MG63 (cell line): Measurements from ENCODE around the gene DNAH1. TPM values are rescaled to one million over a fixed set of nuclear protein-coding genes. Genes with fewer than 3 reads are reported as not detected.

Source experiments
- DNase-seq: peaks from one replicate; pipeline ENCODE4 v3.0.0-alpha.2; 2020
- H3K27me3 ChIP-seq: fragments of 250-450 bp; sonication (Bioruptor Pico); 2 replicates; pipeline ENCODE4 v1.5.1; 2020; ENCODE audit warnings: mild to moderate bottlenecking, moderate library complexity
- H3K36me3 ChIP-seq: fragments of 250-450 bp; sonication (Bioruptor Pico); 2 replicates; pipeline ENCODE4 v1.5.1; 2020; ENCODE audit warnings: mild to moderate bottlenecking, moderate library complexity
- H3K4me3 ChIP-seq: fragments of 250-450 bp; sonication (Bioruptor Pico); 2 replicates; pipeline ENCODE4 v1.5.1; 2020; ENCODE audit warnings: mild to moderate bottlenecking, moderate library complexity
- H3K9me3 ChIP-seq: fragments of 250-450 bp; sonication (Bioruptor Pico); 2 replicates; pipeline ENCODE4 v1.5.1; 2020; ENCODE audit warnings: mild to moderate bottlenecking, moderate library complexity
- total RNA-seq: library from RNA; depleted of rRNA; stranded (reverse); fragments of >200 nt; shearing (Covaris generic); gene quantifications from 2 replicates; pipeline ENCODE4 v1.2.3, GENCODE V29; 2014; ENCODE audit warnings: low replicate concordance

DNAH1 gene
- total RNA-seq, 1 experiment from 2014 or later: 0.49 TPM

DNA sequence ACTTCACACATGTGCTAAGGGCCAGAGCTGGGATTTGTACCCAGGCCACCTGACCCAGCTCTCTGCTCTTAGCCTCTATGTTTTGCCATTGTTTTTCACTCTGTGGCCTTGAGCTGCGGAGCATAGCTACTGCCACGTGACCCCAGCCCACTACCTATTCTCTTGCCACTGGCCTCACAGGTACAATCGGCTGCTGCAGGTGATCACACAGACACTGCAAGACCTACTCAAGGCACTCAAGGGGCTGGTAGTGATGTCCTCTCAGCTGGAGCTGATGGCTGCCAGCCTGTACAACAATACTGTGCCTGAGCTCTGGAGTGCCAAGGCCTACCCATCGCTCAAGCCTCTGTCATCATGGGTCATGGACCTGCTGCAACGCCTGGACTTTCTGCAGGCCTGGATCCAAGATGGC, 82.6 kb downstream of the DNAH1 start:
- no peaks in the 10 kb centered on the region for H3K9me3 ChIP-seq
- no peak for DNase-seq
- no peaks in the 10 kb centered on the region for H3K27me3 ChIP-seq
- H3K4me3 ChIP-seq: no peak overlapping the region
- peaks cover 3% of the 10 kb centered on the region; the same call in 1 of the 2 replicates for H3K36me3 ChIP-seq

DNA sequence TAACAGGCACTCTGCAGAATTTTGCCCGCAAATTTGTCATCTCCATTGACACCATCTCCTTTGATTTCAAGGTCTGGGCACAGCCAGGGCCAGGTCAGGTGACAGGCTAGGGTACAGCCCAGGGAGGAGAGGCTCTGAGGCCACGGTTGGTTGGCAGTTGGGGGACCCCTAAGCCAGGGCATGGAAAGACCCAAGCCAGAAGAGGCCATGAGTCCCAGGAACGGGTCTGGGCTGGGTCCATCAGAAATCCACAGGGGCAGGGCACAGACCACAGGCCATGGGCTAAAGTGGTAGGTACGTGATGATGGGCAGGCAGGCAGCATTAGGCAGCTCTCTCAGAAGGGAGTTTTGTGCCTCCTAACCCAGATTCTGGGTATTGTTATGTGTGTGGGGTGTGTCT, 83.0 kb downstream of the DNAH1 start:
- Histone ChIP-seq H3K27me3 (no peaks in the 10 kb centered on the region), H3K9me3 (no peaks in the 10 kb centered on the region), H3K4me3 (no peak overlapping the region), H3K36me3 (peaks cover 3% of the 10 kb centered on the region; the same call in 1 of the 2 replicates)
- DNase-seq: no peak

DNA sequence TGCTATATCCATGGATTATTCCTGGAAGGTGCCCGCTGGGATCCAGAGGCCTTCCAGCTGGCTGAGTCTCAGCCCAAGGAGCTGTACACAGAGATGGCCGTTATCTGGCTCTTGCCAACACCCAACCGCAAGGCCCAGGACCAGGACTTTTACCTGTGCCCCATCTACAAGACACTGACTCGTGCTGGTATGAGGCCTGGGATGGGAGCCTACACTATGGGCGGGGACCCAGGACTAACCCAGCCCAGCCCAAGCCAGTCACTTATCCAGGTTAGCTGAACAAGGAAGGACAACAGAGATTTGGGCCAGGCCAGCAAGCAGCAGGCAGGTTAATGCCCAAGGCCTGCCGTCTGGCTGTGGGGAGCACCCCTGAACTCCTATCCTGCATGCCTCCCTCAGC, 83.5 kb downstream of the DNAH1 start:
- peaks cover 3% of the 10 kb centered on the region; the same call in 1 of the 2 replicates for H3K36me3 ChIP-seq
- H3K4me3 ChIP-seq: no peak overlapping the region
- H3K9me3 ChIP-seq: no peaks in the 10 kb centered on the region
- no peaks in the 10 kb centered on the region for H3K27me3 ChIP-seq
- no peak for DNase-seq

DNA sequence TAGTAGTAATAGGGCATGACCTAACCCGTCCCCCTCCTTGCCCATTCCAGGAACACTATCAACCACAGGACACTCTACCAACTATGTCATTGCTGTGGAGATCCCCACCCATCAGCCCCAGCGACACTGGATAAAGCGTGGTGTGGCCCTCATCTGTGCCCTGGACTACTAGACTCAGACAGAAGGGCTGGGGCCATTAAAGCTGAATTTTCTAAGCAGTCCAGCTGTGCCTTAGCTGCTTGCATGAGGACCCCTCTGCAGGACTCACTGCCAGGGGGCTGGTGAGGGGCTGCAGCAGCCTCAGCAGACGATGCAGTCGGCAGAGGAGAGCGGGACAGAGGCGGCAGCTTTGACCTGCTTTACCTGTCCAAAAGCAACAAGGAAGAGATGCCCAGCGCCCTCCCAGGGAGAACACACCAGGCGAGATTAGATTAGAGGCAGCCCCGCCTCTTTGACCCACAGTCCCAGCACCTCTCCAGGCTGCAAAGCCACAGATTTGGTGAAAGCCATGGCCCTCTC, 84.2 kb downstream of the DNAH1 start:
- no peak for DNase-seq
- Histone ChIP-seq H3K27me3 (no peaks in the 10 kb centered on the region), H3K36me3 (peaks cover 3% of the 10 kb centered on the region; the same call in 1 of the 2 replicates), H3K9me3 (no peaks in the 10 kb centered on the region), H3K4me3 (no peak overlapping the region)

DNA sequence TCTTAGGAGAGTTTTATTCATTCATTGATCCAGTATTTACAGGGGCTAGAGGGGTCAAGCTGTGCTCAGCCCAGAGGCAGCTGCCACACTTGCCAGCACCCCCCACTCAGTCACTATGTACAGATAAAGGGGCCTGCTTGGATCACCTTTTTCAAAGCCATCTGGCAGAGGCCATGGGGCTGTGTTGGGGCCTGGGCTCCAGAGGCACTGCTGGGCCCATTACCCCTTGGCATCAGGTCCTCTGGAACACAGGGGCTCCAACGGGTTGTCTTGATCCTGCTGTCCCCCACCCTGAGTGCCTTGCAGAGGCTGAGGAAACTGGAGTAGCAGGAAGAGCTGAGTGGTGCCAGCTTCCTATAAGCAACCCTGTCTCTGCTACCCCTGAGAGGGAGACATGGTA, 84.9 kb downstream of the DNAH1 start:
- H3K4me3 ChIP-seq: no peak overlapping the region
- no peak for DNase-seq
- H3K27me3 ChIP-seq: no peaks in the 10 kb centered on the region
- H3K36me3 ChIP-seq: peaks cover 4% of the 10 kb centered on the region
- H3K9me3 ChIP-seq: no peaks in the 10 kb centered on the region

DNA sequence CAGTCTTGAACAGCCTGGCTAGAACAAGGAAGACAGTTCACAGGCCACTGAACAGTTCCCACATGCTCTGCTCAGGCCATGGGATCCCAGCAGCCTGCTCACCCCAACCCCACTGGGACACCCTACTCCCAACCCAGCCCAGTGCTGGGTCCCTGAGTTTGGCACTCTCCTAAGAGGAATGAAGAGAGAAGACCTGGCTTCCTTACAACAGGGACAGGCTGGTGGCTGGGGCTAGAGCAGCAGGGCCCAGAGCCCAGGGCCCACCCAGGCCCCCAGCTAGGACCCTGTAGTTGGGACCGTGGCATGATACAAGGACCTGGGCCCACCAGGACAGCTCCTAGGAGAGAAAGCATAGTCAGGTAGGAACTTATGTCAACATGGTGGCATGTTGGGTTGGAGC, 85.4 kb downstream of the DNAH1 start:
- no peak overlapping the region for H3K4me3 ChIP-seq
- H3K27me3 ChIP-seq: no peaks in the 10 kb centered on the region
- no peak for DNase-seq
- peaks cover 7% of the 10 kb centered on the region for H3K36me3 ChIP-seq
- H3K9me3 ChIP-seq: no peaks in the 10 kb centered on the region

DNA sequence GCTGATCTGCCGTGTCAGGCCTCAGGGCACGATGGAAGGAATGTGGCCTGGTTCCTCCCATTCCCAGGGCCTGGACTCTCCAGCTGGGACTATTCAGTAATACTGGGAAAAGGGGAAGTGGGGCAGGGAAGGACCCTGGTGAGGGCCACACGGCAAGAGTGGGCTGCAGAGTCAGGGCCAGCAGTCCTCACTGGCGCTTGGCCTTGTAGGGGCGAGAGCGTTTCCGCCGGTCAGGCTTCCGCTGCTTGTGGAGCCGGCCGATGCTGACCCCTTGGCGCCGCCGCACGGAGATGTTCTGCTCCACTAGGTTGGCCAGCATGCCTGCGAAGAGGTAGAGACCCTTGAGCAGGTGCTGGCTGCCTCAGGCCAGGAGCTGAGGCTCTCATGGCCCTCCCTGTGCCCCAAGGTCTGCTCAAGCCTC, 86.0 kb downstream of the DNAH1 start:
- Histone ChIP-seq H3K36me3 (peaks cover 7% of the 10 kb centered on the region), H3K27me3 (no peaks in the 10 kb centered on the region), H3K4me3 (no peak overlapping the region), H3K9me3 (no peaks in the 10 kb centered on the region)
- no peak for DNase-seq

DNA sequence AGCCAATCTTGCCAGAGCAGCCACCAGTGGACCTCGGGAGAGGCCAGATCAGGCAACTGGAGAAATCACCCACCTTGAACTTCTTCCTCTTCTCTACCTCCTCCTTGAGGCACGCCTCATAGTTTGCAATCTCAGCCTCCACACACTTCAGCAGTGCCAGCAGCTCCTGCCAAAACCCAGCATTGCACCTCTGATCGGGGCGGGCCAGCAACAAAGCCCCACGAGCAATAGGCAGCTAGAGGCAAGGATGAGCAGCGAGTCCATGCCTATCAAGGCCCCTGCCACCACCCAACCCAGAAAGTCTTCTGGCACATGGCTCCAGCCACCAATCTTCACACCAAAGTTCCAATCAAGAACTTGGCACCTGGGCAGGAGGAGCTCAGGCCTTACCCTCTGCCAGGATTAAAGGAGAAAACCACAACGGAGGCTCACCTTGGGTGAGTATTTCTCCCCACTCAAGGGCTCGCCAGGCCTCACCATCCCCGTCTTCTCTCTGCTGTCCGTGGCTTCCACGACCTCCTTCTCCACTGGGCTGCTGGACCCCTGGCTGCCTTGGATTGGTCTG, 86.7 kb downstream of the DNAH1 start:
- DNase-seq: no peak
- no peak overlapping the region for H3K4me3 ChIP-seq
- H3K27me3 ChIP-seq: no peaks in the 10 kb centered on the region
- no peaks in the 10 kb centered on the region for H3K9me3 ChIP-seq
- H3K36me3 ChIP-seq: peaks cover 8% of the 10 kb centered on the region

DNA sequence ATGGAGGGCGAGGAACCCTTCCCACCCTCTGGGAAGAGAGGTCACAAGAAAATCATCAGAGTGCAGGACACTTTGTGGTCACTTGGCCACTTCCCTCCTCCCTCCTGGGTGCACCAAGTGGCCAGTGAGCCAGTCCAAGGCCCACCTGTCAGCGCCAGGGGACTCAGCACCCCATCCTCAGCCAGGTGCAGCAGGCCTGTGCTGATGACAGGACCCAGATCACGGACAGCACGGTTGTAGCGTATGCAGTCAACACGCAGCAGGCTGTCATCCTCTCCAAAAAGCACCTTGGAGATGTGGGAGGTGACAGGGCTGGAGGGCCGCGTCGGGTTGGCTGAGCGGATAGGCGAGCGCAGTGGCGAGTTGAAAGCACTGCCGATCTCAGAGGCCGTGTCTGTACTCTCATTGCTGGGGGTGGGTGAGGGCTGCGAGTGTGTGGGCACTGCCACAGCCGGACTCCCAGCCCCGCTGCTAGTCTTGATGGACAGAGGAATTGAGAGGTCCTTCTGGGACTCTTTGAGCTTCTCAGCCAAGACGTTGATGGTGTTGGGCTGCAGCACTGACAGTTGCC, 87.2 kb downstream of the DNAH1 start:
- Histone ChIP-seq H3K27me3 (no peaks in the 10 kb centered on the region), H3K9me3 (no peaks in the 10 kb centered on the region), H3K36me3 (peaks cover 10% of the 10 kb centered on the region), H3K4me3 (no peak overlapping the region)
- no peak for DNase-seq

DNA sequence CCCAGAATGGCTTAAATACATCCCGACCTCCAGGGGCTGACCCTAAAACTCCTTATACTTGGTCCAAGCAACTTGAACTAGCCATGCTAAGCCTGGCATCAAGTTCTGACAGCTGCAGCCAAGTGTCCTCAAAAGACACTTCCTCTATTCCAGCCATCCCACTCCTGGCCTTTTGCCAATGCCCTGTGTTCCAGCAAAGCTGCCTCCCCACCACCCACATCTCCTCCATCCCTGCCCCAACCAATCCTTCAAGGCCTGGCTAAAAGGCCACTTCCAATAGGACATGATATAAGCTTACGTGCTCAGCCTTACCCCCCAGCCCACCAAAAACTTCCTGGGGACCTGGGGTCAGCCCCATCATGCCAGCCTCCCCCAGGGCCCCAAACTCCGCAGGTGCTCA, 87.8 kb downstream of the DNAH1 start:
- Histone ChIP-seq H3K4me3 (no peak overlapping the region), H3K36me3 (peaks cover 10% of the 10 kb centered on the region), H3K9me3 (no peaks in the 10 kb centered on the region), H3K27me3 (no peaks in the 10 kb centered on the region)
- DNase-seq: no peak

DNA sequence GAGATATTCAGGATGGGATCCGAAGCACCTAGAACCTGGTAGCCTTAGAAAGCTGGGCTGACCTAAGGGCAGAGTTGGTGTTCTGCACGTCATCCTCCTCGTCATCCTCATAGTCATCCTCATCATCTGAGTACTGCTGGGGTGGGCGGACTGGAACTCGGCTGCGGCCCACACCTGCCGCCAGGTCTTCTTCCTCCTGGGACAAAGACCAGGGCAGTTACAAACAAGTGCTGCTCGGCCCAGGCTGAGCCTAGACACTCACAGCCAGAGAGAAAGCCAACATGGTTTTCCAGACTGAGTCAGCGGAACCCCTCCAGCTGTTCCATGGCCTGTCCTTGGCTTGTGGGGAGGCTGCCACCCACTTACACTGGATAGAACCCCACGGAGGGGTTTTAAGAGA, 88.3 kb downstream of the DNAH1 start:
- peaks cover 10% of the 10 kb centered on the region for H3K36me3 ChIP-seq
- H3K9me3 ChIP-seq: no peaks in the 10 kb centered on the region
- H3K27me3 ChIP-seq: no peaks in the 10 kb centered on the region
- H3K4me3 ChIP-seq: no peak overlapping the region
- no peak for DNase-seq

DNA sequence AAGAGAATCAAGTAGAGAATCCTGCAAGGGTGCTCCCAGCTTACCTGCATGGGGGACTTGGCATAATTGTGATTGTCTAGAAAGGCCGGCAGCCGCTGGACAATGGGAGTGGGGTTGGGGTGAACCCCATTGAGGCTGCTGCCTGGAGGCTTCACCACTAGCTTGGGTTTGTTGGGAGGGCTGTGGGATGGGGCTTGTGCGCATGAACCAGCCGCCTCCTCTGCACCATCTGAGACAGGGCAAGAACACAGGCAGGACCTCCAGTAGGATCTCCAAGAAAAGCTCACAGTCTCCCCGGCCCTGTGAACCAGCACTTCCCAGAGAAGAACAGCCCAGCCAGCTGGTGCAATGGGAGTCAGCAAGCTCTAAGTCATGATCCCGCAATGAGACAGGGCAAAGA, 88.9 kb downstream of the DNAH1 start:
- Histone ChIP-seq H3K36me3 (peaks cover 10% of the 10 kb centered on the region), H3K9me3 (no peaks in the 10 kb centered on the region)
- DNase-seq: no peak

DNA sequence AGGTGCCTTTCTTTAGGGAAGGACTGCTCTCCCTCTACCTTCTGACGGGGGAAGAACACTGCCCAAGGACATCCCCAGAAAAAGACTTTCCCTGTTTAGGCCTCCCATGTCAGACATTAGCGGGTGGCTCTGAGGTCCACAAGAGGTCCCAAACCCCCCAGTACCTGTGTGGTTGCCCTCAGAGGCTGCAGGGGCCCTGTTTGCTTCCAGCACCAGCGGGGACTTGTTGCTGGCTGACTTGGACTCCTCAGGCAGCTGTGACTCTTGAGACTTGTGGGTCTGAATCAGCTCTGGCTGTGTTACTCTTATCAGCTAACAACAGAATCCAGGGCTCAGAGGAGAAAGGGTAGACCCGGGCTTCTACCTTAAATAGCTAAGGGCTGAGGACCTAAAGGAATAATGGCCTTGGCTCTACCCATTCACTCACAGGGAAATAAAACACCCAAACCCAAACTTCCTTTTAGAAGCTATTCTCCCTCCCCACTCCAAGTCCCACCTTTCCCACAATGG, 89.5 kb downstream of the DNAH1 start:
- Histone ChIP-seq H3K4me3 (no peak overlapping the region), H3K36me3 (peaks cover 10% of the 10 kb centered on the region), H3K9me3 (no peaks in the 10 kb centered on the region), H3K27me3 (no peaks in the 10 kb centered on the region)
- DNase-seq: no peak

More for the DNA sequence above, 88.9 kb downstream of the DNAH1 start:
- Histone ChIP-seq H3K27me3 (no peaks in the 10 kb centered on the region), H3K4me3 (no peak overlapping the region)

DNA sequence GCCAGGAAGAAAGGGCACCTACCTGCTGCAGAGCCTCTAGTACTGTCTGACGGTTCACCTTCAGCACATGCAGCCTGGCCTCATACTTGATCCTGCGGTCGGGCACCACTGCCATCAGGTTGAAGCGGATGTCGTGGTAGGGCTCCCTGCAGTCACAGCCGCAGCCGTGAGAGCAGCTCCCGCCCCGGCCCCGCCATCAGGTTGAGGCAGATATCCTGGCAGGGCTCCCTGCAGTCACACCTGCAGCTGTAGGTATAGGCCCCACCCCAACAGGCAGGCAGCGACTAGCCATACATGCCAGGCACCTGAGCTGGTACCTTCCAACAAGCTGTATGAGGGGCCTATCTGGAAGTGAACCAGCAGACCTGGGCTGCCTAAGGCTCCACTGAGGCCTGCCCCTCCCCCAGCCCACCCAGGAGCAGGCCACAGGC, 90.1 kb downstream of the DNAH1 start:
- H3K4me3 ChIP-seq: no peak overlapping the region
- peaks cover 10% of the 10 kb centered on the region for H3K36me3 ChIP-seq
- H3K9me3 ChIP-seq: no peaks in the 10 kb centered on the region
- no peak for DNase-seq
- no peaks in the 10 kb centered on the region for H3K27me3 ChIP-seq

DNA sequence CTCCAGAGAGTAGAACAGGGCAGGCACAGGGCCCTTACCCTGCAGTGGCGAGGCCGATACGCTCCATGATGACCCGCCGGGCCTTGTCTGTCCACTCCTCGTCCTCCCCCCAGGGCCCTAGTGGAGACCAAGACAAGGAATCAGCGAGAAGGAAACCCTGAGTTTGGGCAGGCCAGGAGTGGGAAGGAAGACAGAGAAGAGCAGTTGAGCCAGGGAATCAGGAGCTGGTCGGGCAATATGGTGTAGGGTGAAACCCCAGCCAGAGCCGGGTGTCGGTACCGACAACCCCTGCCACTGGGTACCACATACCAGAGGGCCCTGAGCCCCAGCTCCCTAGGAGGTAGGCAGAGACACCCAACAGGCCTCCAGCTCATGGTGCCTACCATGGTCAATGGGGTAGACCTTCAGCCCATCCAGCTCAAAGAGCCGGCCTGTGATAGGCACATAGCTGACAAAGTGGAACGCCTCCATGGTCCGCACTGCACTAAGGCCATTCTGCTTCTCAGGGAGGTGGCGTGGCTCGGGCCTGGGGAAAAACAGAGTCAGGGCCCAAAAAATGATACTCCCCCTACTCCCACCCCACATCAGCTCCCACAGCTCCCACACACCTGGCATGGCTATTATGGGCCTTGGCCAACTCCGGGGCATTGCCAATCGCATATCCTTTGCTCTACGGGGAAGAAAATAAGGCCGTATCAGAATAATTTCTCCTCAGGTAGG, 90.8 kb downstream of the DNAH1 start:
- Histone ChIP-seq H3K9me3 (no peaks in the 10 kb centered on the region), H3K36me3 (peaks cover 10% of the 10 kb centered on the region), H3K4me3 (no peak overlapping the region), H3K27me3 (no peaks in the 10 kb centered on the region)
- DNase-seq: no peak

DNA sequence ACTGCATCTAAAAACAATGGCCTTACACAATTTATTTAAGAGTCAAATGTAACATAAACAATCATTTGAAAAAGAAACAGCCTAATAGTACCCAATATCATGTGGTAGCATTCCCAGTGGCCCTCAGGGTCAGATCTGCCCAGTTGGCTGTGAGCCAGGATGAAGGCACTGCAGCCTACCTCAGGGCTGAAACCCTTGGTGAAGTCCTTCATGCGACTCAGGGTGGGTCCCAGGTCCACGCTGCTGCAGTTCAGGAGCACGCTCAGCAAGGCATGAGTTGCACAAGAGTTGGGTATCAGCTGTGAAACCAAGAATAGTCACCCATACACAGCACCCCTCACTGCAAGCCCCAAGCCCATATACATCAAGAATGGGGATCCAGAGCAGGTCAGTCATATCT, 91.7 kb downstream of the DNAH1 start:
- H3K9me3 ChIP-seq: no peaks in the 10 kb centered on the region
- DNase-seq: no peak
- H3K36me3 ChIP-seq: peaks cover 10% of the 10 kb centered on the region
- H3K4me3 ChIP-seq: no peak overlapping the region
- no peaks in the 10 kb centered on the region for H3K27me3 ChIP-seq

DNA sequence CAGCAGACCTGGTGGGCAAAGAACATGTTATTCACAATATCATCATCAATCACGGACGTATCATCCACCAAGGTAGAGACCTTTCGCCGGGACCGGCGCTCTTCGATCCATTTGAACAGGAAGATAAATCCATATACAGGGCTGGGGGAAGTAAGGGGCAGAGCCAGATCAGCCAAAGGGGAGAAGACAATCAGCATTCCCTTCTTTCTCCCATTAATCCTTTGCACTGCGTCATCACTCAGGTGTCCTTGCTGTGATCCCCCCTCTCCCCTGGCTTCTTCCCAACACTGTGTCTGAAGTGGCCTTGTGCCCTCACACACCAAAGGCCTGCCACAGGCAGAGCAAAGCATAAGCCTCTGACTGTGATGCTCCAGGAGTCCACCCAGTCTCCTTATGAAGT, 92.3 kb downstream of the DNAH1 start:
- DNase-seq: no peak
- Histone ChIP-seq H3K27me3 (no peaks in the 10 kb centered on the region), H3K9me3 (no peaks in the 10 kb centered on the region), H3K36me3 (peaks cover 8% of the 10 kb centered on the region), H3K4me3 (no peak overlapping the region; the same call in 1 of the 2 replicates)
